ENCODE data around the gene RYR3.

The RYR3 gene

DNA sequence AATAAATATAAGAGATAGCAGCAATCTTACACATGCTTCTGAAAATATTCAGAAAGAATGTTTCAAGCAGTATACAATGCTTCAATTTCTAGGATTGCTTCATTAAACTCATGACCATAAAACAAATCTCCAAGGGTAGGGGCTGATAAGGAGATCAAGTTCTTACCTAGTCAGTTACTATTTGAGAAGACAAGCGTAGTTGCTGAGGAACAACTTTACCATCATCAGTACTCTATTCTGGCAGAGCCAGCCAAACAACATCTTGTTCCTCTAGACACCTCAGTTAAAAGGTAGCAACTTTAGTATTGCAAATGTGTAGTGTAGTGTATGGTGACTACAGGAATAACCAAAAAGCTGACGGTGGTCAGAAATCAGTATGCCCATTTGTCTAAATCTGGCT, 572.2 kb downstream of the RYR3 start (continued):
- TF ChIP-seq, protein P1, sequence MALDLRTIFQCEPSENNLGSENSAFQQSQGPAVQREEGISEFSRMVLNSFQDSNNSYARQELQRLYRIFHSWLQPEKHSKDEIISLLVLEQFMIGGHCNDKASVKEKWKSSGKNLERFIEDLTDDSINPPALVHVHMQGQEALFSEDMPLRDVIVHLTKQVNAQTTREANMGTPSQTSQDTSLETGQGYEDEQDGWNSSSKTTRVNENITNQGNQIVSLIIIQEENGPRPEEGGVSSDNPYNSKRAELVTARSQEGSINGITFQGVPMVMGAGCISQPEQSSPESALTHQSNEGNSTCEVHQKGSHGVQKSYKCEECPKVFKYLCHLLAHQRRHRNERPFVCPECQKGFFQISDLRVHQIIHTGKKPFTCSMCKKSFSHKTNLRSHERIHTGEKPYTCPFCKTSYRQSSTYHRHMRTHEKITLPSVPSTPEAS (tag by site-specific recombination; IDR thresholded peaks at IDR 0.05) = no peak

DNA sequence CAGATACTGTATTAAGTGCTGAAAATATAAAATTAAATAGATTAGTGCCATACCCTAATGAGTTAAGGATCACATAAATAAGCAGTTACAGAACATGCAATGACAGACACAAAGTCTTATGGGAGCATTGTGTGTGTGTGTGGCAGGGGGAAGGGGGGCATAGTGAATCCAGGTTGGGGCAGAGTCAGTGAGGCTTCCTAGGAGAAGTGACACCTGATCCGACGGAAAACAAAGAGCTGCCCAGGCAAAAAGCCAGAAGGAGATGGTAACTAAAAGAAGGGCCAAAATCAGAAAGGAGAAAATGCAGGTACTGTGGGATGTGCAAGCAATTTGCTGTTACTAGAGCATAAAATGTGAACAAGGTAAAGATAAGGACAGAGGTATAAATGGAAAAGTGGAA, 577.4 kb downstream of the RYR3 start:
- ChIA-PET CTCF (no interaction called here), POLR2A (no interaction called here)
- TF ChIP-seq ZNF335 (tag by site-specific recombination; conservative IDR thresholded peaks at IDR 0.05) (0 out of 2 replicates have a peak, but pooled peaks have one; percentile 35), ZNF76 (tag by site-specific recombination; IDR thresholded peaks at IDR 0.05; ENCODE audit: borderline replicate concordance, low read depth) (no peak), ZNF837 (tag by site-specific recombination; IDR thresholded peaks at IDR 0.05) (no peak)

DNA sequence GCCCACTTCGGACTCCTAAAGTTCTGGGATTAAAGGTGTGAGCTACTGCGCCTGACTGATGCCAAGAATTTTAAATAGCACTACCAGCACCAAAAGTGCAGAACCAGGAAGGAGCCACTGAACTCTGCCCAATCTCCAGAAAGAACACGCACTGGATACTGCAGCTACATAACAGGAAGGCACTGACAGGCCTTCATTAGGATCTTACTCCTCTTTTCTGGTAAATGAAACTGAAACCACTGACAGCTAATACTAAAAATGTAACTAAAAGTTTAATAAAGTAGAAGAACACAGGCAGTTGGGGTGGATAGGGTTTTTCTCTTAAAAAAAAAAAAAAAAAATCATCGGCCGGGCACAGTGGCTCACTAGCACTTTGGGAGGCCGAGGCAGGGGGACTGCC, 583.4 kb downstream of the RYR3 start:
- no peaks in the 10 kb centered on the region for H3K36me3 ChIP-seq (ENCODE audit: control insufficient read depth in 2 of 2, insufficient read depth in 1 of 2, low read length in 2 of 2)
- H3K9me3 ChIP-seq (ENCODE audit: control insufficient read depth, insufficient read depth, low read depth, low read length) = no peaks in the 10 kb centered on the region
- ChIA-PET POLR2A (no interaction called here), CTCF (interaction anchor here (0.7 to 1.0 kb wide), 2 partner anchors 82 to 91 kb away, joined by 3 to 7 read pairs; no protein-coding TSS in a partner anchor)
- TF ChIP-seq GLIS1 (tag by site-specific recombination; IDR thresholded peaks at IDR 0.05) = no peak
- H3K27ac ChIP-seq (ENCODE audit: extremely low read depth, low read depth, low read length) = no peak overlapping the region
- no peak overlapping the region for H3K4me3 ChIP-seq (ENCODE audit: low read depth, low read length)
- H3K4me1 ChIP-seq (ENCODE audit: control insufficient read depth, insufficient read depth, low read length) = no peaks in the 10 kb centered on the region

More for the DNA sequence above, 577.4 kb downstream of the RYR3 start:
- H3K4me1 ChIP-seq (ENCODE audit: control insufficient read depth, insufficient read depth, low read length) = peaks cover 2% of the 10 kb centered on the region; the same call in 1 of the 2 replicates
- H3K9me3 ChIP-seq (ENCODE audit: control insufficient read depth, insufficient read depth, low read depth, low read length) = no peaks in the 10 kb centered on the region
- H3K4me3 ChIP-seq (ENCODE audit: low read depth, low read length) = no peak overlapping the region
- no peak overlapping the region for H3K27ac ChIP-seq (ENCODE audit: extremely low read depth, low read depth, low read length)
- H3K36me3 ChIP-seq (ENCODE audit: control insufficient read depth in 2 of 2, insufficient read depth in 1 of 2, low read length in 2 of 2) = no peaks in the 10 kb centered on the region

DNA sequence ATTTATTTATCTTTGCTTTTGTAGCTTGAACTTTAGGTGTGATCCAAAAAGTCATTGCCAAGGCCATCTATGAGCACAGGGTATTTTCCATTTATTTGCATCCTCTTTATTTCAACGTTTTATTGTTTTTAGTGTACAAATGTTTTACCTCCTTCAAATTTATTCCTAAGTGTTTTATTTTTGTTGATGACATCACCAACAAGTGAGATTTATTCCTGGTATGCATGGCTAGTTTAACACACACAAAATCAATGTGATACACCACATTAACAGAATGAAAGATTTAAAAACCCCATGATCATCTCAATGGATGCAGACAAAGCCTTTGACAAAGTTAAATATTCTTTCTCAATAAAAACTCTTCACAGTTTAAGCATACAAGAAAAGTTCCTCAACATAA, 591.3 kb downstream of the RYR3 start:
- TF ChIP-seq ZNF529 (tag by site-specific recombination; IDR thresholded peaks at IDR 0.05; ENCODE audit: insufficient replicate concordance) = no peak
- TF ChIP-seq, protein P2, sequence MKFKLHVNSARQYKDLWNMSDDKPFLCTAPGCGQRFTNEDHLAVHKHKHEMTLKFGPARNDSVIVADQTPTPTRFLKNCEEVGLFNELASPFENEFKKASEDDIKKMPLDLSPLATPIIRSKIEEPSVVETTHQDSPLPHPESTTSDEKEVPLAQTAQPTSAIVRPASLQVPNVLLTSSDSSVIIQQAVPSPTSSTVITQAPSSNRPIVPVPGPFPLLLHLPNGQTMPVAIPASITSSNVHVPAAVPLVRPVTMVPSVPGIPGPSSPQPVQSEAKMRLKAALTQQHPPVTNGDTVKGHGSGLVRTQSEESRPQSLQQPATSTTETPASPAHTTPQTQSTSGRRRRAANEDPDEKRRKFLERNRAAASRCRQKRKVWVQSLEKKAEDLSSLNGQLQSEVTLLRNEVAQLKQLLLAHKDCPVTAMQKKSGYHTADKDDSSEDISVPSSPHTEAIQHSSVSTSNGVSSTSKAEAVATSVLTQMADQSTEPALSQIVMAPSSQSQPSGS (tag by site-specific recombination; IDR thresholded peaks at IDR 0.05; ENCODE audit: low read depth) = peak; percentile 61
- Histone ChIP-seq H3K36me3 (ENCODE audit: control insufficient read depth in 2 of 2, insufficient read depth in 1 of 2, low read length in 2 of 2) (no peaks in the 10 kb centered on the region), H3K27ac (ENCODE audit: extremely low read depth, low read depth, low read length) (no peak overlapping the region), H3K4me1 (ENCODE audit: control insufficient read depth, insufficient read depth, low read length) (no peaks in the 10 kb centered on the region), H3K9me3 (ENCODE audit: control insufficient read depth, insufficient read depth, low read depth, low read length) (no peaks in the 10 kb centered on the region), H3K4me3 (ENCODE audit: low read depth, low read length) (no peak overlapping the region)
- POLR2A ChIA-PET = no interaction called here
- CTCF ChIA-PET = interaction anchor here (0.5 kb wide), 1 partner anchor 675 kb away, joined by 3 read pairs; no protein-coding TSS in a partner anchor

DNA sequence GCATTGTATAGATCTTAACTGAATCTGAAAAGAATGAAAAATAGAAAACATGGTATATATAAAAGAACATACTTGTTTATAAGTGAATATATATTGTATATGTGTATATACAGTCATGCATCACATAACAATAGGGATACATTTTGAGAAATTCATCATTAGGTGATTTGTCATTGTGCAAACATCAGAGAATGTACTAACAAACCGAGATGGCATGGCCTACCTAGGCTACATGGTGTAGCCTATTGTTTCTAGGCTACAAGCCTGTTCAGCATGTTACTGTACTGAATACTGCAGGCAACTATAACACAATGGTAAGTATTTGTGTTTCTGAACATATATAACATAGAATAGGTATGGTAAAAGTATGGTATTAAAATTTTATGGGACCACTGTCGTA, 592.9 kb downstream of the RYR3 start:
- TF ChIP-seq ZNF169 (tag by site-specific recombination; IDR thresholded peaks at IDR 0.05) (no peak), REPIN1 (tag by site-specific recombination; IDR thresholded peaks at IDR 0.05; ENCODE audit: low read depth) (no peak), OSR2 (tag by site-specific recombination; IDR thresholded peaks at IDR 0.05) (no peak)
- H3K27ac ChIP-seq (ENCODE audit: extremely low read depth, low read depth, low read length) = no peak overlapping the region
- no peak overlapping the region for H3K4me3 ChIP-seq (ENCODE audit: low read depth, low read length)
- 0 out of 2 replicates have a peak, but pooled peaks cover 1% of the 10 kb centered on the region for H3K4me1 ChIP-seq (ENCODE audit: control insufficient read depth, insufficient read depth, low read length)
- H3K9me3 ChIP-seq (ENCODE audit: control insufficient read depth, insufficient read depth, low read depth, low read length) = no peaks in the 10 kb centered on the region
- H3K36me3 ChIP-seq (ENCODE audit: control insufficient read depth in 2 of 2, insufficient read depth in 1 of 2, low read length in 2 of 2) = no peaks in the 10 kb centered on the region
- POLR2A ChIA-PET = no interaction called here
- CTCF ChIA-PET = no interaction called here

- ChIA-PET POLR2A (no interaction called here), CTCF (no interaction called here)
- 0 out of 2 replicates have a peak, but pooled peaks cover 4% of the 10 kb centered on the region for H3K4me1 ChIP-seq (ENCODE audit: control insufficient read depth, insufficient read depth, low read length)
- no peak overlapping the region for H3K27ac ChIP-seq (ENCODE audit: extremely low read depth, low read depth, low read length)
- H3K9me3 ChIP-seq (ENCODE audit: control insufficient read depth, insufficient read depth, low read depth, low read length) = no peaks in the 10 kb centered on the region
- no peak overlapping the region for H3K4me3 ChIP-seq (ENCODE audit: low read depth, low read length)
- no peaks in the 10 kb centered on the region for H3K36me3 ChIP-seq (ENCODE audit: control insufficient read depth in 2 of 2, insufficient read depth in 1 of 2, low read length in 2 of 2)
- TF ChIP-seq ELK4 (IDR thresholded peaks at IDR 0.05; ENCODE audit: borderline replicate concordance, low read depth, low read length) = no peak
- no peak for TF ChIP-seq REPIN1 (tag by site-specific recombination; IDR thresholded peaks at IDR 0.05; ENCODE audit: low read depth)
- no peak for TF ChIP-seq ZNF140 (tag by site-specific recombination; IDR thresholded peaks at IDR 0.05)
- no peak for TF ChIP-seq PRDM4 (tag by site-specific recombination; IDR thresholded peaks at IDR 0.05)
- no peak for TF ChIP-seq ZNF324 (tag by site-specific recombination; IDR thresholded peaks at IDR 0.05)
- TF ChIP-seq, protein P3, sequence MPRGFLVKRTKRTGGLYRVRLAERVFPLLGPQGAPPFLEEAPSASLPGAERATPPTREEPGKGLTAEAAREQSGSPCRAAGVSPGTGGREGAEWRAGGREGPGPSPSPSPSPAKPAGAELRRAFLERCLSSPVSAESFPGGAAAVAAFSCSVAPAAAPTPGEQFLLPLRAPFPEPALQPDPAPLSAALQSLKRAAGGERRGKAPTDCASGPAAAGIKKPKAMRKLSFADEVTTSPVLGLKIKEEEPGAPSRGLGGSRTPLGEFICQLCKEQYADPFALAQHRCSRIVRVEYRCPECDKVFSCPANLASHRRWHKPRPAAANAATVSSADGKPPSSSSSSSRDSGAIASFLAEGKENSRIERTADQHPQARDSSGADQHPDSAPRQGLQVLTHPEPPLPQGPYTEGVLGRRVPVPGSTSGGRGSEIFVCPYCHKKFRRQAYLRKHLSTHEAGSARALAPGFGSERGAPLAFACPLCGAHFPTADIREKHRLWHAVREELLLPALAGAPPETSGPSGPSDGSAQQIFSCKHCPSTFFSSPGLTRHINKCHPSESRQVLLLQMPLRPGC (tag by site-specific recombination; IDR thresholded peaks at IDR 0.05) = no peak
Measured at GRCh38 chr15:33907326-33907725, 596.6 kb downstream of the RYR3 start.

Data from HEK293 (cell line).